ENCODE results near the gene RAB12. TPM values are rescaled to one million over a fixed set of nuclear protein-coding genes. Genes with fewer than 3 reads are reported as not detected.

The RAB12 gene
- total and polyA plus RNA-seq, 2 of the 13 experiments (the other 11 are each of a cell fraction or from before 2014, with no cell fraction given), result 9.5 to 25.3 TPM

- H3K27me3 ChIP-seq (ENCODE audit: control insufficient read depth in 1 of 2, insufficient read depth in 2 of 2, low read length in 2 of 2), result no peaks in the 10 kb centered on the region; a peak in 1 of 5 replicates
- no TSS peak for BruUV-seq (replicated peaks)
- ChIA-PET CTCF (ENCODE audit: low intra/inter-chr PET ratio, low total read pairs) (no interaction called here), POLR2A (no interaction called here)
- H3K36me3 ChIP-seq (replicated peaks in 1 of 2; ENCODE audit: control insufficient read depth in 1 of 2, insufficient read depth in 2 of 2, low read length in 2 of 2), result 0 out of 5 replicates have a peak, but pooled peaks cover 0 to 6% of the 10 kb centered on the region in 2 experiments
- intact Hi-C loops (cut with micrococcal nuclease; ENCODE audit: unreplicated experiment), result no loop called here
- H3K9me3 ChIP-seq (ENCODE audit: low read length), result no peaks in the 10 kb centered on the region
- peak overlapping the region; percentile 84 for H3K4me2 ChIP-seq (ENCODE audit: low read depth, low read length)
- in situ Hi-C loops (cut with HindIII; ENCODE audit: extremely low pct_ligation_motif_present, low pct_unique_long_range_greater_than_20kb), result no loop called here
- no peak overlapping the region for H3K9ac ChIP-seq (ENCODE audit: insufficient read depth, low read depth, low read length)
- DNase-seq (ENCODE audit: low spot score) (no peak), FAIRE-seq (no peak), ATAC-seq (no peak)
- peaks cover 78% of the 10 kb centered on the region for H3K4me1 ChIP-seq (ENCODE audit: insufficient read depth, low read length)
- TF ChIP-seq NFE2L1 (CRISPR knock-in tag; IDR thresholded peaks at IDR 0.05; ENCODE audit: borderline replicate concordance) (no peak), ZSCAN31 (CRISPR knock-in tag; IDR thresholded peaks at IDR 0.05; ENCODE audit: low read depth) (no peak), BORCS8-MEF2B (CRISPR knock-in tag; IDR thresholded peaks at IDR 0.05) (0 out of 2 replicates have a peak, but pooled peaks have one; percentile 14), ZBTB33 (CRISPR knock-in tag; IDR thresholded peaks at IDR 0.05) (peak; percentile 42; the same call in 1 of the 2 replicates)
- peak overlapping the region in 1 of 3 experiments; percentile 5; a peak in 1 of 6 replicates for H3K4me3 ChIP-seq (replicated peaks in 1 of 3; ENCODE audit: insufficient read depth in 1 of 3, low read depth in 2 of 3, low read length in 3 of 3)
- peaks cover 70% of the 10 kb centered on the region for H3K79me2 ChIP-seq (ENCODE audit: insufficient read depth, low read length)
- 92% methylated on average over 17 of the region's 17 CpGs for WGBS (ENCODE audit: low lambda C conversion rate)
- H3K27ac ChIP-seq (ENCODE audit: extremely low read length, insufficient read depth, low read length), result no peak overlapping the region
- no peak overlapping the region for H2AFZ ChIP-seq (ENCODE audit: low read length)
- H4K20me1 ChIP-seq (ENCODE audit: insufficient read depth, low read length), result peaks cover 31% of the 10 kb centered on the region
Observed at GRCh38 chr18:8611916-8612576, 2.8 kb downstream of the RAB12 start.

GRCh38 chr18:8614875-8615274 lies 5.6 kb downstream of the RAB12 start:
- Histone ChIP-seq H3K27ac (ENCODE audit: extremely low read length, insufficient read depth, low read length) (peak overlapping the region; percentile 64), H4K20me1 (ENCODE audit: insufficient read depth, low read length) (peaks cover 37% of the 10 kb centered on the region), H3K79me2 (ENCODE audit: insufficient read depth, low read length) (peaks cover 93% of the 10 kb centered on the region), H3K9me3 (ENCODE audit: low read length) (no peaks in the 10 kb centered on the region), H3K4me2 (ENCODE audit: low read depth, low read length) (no peak overlapping the region; the same call in 1 of the 2 replicates), H2AFZ (ENCODE audit: low read length) (no peak overlapping the region), H3K9ac (ENCODE audit: insufficient read depth, low read depth, low read length) (no peak overlapping the region), H3K27me3 (ENCODE audit: control insufficient read depth in 1 of 2, insufficient read depth in 2 of 2, low read length in 2 of 2) (no peaks in the 10 kb centered on the region; a peak in 1 of 5 replicates), H3K4me3 (replicated peaks in 1 of 3; ENCODE audit: insufficient read depth in 1 of 3, low read depth in 2 of 3, low read length in 3 of 3) (no peak overlapping the region), H3K4me1 (ENCODE audit: insufficient read depth, low read length) (peaks cover 67% of the 10 kb centered on the region), H3K36me3 (replicated peaks in 1 of 2; ENCODE audit: control insufficient read depth in 1 of 2, insufficient read depth in 2 of 2, low read length in 2 of 2) (0 out of 5 replicates have a peak, but pooled peaks cover 0 to 10% of the 10 kb centered on the region in 2 experiments)
- WGBS (ENCODE audit: low lambda C conversion rate), result 92% methylated on average over 12 of the region's 12 CpGs
- CTCF ChIA-PET (ENCODE audit: low intra/inter-chr PET ratio, low total read pairs), result no interaction called here
- no peak for ATAC-seq
- FAIRE-seq, result no peak
- no peak for DNase-seq (ENCODE audit: low spot score)
- POLR2A ChIA-PET, result no interaction called here
- in situ Hi-C loops (cut with HindIII; ENCODE audit: extremely low pct_ligation_motif_present, low pct_unique_long_range_greater_than_20kb), result no loop called here
- BruUV-seq (replicated peaks), result no TSS peak
- intact Hi-C loops (cut with micrococcal nuclease; ENCODE audit: unreplicated experiment), result no loop called here
- no peak for TF ChIP-seq SCMH1 (CRISPR knock-in tag; IDR thresholded peaks at IDR 0.05; ENCODE audit: borderline replicate concordance)
- no peak for TF ChIP-seq REXO4 (CRISPR knock-in tag; IDR thresholded peaks at IDR 0.05; ENCODE audit: borderline replicate concordance)
- no peak for TF ChIP-seq PITX1 (CRISPR knock-in tag; IDR thresholded peaks at IDR 0.05)
- no peak for TF ChIP-seq IKZF5 (CRISPR knock-in tag; IDR thresholded peaks at IDR 0.05)
- TF ChIP-seq PRDM15 (CRISPR knock-in tag; IDR thresholded peaks at IDR 0.05), result no peak
- no peak for TF ChIP-seq FOXM1 (CRISPR knock-in tag; IDR thresholded peaks at IDR 0.05)
- no peak for TF ChIP-seq ZNF44 (CRISPR knock-in tag; IDR thresholded peaks at IDR 0.05)

Measured in HepG2 (cell line).